HG02852 (cell line): ENCODE results near the gene APLP2.
"Not testable (repeated sequence)": the region's sequence is repeated elsewhere in the genome, so short reads cannot be mapped to it uniquely, and the experiment has no call there.

Experiments used
- ATAC-seq: cut with Tn5 transposase; IDR thresholded peaks from one replicate; pipeline ENCODE4 v1.9.1; 2021; ENCODE audit warnings: mild to moderate bottlenecking, moderate library complexity; ENCODE audit not compliant: unreplicated experiment

Gene APLP2

DNA sequence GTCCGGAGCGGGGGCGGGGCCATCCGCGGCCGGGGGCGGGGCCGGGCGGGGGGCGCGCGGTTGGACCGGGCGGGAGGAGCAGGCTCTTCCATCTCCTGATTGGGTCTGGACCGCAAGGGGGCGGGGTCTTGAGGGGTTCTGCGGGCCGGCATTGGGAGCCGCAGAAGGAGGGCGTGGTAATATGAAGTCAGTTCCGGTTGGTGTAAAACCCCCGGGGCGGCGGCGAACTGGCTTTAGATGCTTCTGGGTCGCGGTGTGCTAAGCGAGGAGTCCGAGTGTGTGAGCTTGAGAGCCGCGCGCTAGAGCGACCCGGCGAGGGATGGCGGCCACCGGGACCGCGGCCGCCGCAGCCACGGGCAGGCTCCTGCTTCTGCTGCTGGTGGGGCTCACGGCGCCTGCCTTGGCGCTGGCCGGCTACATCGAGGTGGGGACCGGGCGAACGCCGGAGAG lies at the start of gene APLP2:
APLP2 (plus strand) TSS at position 236 of the 450 bp plus-strand sequence; CDS start at position 320, 84 bp downstream.
- peak; percentile 96 for ATAC-seq

DNA sequence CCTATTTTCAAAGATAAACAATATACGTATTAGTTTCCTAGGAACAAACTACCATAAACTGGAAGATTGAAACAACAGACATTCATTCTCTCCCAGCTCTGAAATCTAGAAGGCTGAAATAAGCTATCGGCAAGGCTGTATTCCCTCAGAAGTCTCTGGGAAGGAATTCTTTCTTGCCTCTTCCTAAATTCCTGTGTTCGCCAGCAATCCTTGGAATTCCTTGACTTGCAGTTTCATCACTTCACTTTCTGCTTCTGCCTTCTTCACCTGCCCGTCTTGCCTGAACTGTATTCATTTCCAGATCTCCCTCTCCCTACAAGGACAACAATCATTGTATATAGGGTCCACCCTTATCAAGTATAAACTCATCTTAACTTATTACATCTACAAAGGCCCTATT lies 49.4 kb upstream of the APLP2 start:
- no peak for ATAC-seq

DNA sequence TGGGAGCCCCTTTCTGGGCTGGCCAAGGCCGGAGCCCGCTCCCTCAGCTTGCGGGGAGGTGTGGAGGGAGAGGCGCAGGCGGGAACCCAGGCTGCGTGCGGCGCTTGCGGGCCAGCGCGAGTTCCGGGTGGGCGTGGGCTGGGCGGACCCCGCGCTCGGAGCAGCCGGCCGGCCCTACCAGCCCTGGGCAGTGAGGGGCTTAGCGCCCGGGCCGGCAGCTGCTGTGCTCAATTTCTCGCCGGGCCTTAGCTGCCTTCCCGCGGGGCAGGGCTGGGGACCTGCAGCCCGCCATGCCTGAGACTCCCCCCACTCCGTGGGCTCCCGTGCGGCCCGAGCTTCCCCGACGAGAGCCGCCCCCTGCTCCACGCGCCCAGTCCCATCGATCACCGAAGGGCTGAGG lies 48.1 kb upstream of the APLP2 start:
- ATAC-seq: not testable (repeated sequence)

DNA sequence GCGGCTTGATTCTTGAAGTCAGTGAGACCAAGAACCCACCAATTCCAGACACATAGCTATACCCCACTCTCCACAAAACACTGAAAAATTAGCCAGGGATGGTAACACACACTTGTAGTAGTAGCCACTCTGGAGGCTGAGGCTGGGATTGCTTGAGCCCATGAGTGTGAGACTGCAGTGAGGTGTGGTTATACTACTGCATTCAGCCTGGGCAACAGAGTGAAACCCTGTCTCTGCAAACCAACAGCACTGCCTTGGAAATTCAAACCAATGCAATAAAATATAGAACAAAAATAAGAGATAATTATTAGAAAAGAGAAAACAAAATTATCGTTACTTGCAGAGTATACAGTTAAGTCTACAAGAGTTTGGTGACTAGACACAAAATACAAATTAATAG lies 46.9 kb upstream of the APLP2 start:
- no peak for ATAC-seq

DNA sequence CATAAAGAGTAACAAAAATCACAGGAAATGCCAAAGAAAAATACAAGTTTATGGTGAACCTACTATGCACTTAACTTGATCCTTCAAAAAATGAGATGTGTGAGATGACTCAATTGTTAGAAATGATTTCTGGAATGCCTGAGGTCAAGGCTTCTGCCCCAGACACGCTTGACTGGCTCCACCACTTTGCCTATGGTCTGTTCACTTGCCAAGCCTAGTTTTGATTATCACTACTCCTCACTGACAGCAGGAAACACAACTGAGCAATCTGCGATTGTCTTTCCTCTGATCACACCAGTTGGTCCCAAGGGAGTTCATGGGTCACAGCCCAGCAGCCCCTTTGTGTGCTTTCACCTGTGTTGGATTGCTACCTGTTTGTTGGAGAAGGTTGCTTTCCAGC lies 46.5 kb upstream of the APLP2 start:
- ATAC-seq: peak; percentile 86

DNA sequence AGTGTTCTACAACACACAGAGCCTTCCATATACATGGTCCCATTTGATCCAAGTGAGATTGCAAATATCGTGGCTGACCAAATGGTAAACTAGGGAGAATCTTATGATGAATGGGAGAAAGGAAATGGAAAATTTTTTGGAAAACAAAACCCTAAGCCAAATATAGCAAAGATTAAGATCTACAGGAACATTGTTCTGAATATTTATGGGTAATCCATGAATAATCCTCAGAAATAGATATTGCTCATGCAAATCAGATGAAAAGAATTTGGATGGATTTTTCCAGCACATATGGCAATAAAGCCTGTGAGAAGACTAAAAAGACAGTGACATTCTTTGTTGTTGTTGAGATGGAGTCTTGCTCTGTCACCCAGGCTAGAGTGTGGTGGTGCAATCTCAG lies 45.3 kb upstream of the APLP2 start:
- no peak for ATAC-seq

DNA sequence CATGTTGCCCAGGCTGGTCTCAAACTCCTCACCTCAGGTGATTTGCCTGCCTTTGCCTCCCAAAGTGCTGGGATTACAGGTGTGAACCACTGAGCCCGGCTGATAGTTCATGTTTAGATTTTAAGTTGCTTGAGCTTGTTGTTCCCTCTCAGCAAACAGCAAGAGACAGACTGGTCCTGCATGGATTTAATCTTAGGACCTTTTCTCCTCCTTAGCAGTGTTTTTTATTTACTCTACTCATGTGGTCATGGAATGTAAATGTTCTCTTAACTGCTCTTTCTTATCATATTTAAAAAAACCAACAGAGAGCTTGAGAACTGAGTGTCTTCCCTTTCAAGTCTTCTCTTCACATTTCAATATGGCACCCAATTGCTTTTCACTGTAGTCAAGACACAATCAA lies 44.3 kb upstream of the APLP2 start:
- ATAC-seq: no peak

DNA sequence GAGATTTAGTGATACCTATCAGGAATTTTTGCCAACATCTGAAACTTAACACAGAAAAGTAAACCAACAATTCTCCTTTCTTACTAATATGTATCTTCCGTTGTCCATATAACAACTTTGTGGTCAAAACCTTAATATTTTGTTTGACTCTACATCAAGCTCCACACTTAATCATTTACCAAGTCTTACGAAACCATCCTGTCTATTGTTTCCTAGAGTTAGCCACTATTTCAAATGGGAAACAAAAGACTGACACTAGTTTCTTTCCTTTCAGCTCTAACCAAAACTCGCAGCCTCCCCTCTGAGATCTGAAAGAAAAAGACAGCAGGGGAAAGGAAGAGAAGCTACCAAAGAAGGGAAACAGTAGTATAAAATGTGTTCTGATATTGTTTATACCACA lies 40.6 kb upstream of the APLP2 start:
- ATAC-seq: no peak

DNA sequence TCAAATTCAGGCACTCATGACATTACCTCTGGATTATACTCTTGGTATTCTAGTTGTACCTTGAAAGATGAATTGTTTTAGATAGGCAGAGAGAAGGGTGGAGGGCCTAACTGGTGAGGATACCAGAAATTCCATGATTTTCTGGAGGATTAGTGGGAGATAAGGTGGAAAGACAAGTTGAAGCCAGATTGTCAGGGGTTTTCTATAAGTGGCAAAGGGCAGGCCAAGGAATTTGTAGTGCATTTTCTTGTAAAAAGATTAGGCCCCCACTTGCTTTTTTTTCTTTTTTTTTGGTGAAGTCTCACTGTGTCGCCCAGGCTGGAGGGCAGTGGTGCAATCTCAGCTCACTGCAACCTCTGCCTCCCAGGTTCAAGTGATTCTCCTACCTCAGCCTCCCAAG lies 38.6 kb upstream of the APLP2 start:
- ATAC-seq: no peak

DNA sequence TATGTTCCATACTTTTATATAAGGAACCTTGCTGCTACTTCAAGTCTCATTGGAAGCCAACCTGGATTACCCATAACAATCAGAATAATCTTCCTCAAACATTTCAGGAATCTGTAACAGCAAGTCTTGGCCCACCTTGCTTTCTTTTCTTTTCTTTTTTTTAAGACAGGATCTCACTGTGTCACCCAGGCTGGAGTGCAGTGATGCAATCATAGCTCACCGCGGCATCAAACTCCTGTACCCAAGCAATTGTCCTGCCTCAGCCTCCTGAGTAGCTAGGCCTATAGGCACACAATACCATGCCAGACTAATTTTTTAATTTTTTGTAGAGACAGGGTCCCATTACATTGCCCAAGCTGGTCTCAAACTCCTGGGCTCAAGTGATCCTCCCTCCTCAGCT lies 37.7 kb upstream of the APLP2 start:
- no peak for ATAC-seq

DNA sequence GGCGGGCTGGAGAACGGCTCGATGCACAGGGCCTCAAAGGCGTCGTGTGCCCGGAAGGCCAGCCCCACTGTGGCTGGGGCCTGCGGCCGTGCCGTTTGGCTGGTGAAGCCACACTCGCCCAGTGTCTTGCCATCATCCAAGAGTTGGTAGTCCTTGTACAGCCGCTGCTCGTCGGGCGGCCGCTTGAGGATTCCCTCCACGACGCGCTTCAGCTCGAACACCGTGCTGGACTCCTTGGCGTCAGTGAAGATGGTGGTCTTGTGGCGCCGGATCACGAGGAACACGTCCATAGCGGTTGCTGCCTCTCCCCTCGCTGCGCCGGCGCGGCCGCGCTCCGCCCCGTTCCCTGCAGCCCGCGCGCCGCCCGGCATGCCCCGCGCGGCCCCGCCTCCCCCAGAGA lies 36.8 kb upstream of the APLP2 start:
- no peak for ATAC-seq

DNA sequence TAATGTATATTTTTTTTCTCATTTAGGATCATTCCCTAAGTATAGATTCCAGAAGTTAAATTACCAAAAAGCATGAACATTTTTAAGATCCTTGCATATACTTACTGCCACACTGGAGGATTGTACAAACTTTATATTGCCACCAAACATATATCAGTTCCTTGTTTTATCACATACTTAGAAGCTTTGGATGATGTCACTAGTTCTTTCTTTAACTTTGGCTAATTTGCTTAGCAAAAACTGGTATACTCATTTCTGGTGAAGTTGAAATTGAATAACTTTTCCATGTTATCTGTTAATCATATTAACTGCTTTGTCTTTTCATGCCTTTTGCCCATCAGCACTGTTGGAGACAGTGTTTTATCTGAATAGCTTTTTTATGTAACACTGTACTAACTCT lies 35.5 kb upstream of the APLP2 start:
- ATAC-seq: no peak

DNA sequence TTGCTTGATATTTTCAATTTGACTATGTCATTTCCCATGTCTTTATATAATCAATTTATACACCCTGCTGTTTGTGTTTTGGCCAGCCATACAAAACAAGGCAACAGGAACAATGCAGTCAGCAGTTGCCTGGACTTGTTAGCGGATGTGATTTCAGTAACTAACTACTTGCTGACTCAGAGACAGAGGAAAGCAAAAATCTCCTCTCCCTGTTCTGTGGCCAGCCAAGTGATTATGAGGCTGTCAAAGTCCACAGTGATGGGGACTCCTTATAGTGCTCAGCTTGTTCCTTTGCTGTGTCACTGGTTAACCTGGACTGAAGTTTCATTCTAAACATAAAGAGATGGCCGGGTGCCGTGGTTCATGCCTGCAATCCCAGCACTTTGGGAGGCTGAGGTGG lies 32.6 kb upstream of the APLP2 start:
- ATAC-seq: no peak

DNA sequence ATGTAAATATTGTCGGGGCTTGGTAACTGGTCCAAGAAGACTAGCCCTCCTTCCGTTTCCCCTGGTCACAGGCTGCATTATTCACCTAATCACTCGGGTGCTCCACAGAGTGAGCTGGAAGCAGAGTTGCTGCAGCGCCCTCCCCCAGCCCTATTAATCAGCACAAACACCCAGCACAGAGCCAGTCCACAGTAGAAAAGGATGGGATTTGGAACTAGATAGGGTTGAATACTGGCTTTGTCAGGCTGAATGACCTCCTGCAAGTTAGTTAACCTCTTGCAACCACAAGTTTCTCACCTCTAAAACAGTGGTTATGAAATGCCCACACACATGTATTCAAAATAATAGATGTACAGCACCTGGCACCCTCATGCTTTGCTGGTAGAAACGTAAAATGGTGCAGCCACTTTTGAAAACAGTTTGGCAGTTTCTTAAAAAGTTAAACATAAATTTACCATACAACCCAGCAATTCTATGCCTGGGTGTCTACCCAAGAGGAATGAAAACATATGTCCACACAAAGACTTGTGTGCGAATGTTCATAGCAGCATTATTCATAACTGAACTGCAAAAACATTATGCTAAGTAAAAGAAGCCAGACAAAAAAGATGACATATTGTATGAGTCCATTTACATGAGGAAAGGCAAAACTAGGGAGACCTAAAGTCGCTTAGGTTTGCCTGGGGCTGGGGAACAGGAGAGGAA lies 31.7 kb upstream of the APLP2 start:
- no peak for ATAC-seq

DNA sequence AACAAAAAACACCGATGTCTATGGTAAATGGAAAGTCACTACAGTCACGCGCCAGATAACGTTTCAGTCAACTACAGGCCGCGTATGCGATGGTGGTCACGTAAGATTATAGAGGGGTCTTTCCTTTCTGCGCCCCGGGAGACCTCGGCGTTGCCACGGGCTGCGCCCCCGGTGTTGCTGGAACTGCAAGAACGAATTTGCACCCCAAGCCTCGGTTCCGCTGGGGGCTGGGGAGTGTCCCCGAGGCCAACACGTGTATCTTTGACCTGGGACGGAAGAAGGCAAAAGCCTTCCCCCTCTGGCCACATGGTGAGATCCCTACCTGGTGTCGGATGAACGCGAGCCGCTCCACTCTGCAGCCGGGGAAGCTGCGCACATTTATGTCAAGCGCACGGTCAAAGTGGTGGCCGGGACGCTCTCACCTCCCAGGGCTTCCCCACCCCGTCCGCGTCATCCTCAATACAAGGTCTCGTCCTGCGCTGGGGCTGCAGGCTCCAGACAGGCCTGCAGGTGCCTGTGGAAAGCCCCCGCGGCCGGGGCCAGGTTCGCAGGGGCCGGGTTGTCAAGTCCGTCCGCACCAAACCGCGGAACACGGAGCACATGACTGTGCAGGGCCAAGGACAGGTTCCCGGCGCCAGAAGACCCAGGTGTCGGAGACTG lies 29.3 kb upstream of the APLP2 start:
- no peak for ATAC-seq

DNA sequence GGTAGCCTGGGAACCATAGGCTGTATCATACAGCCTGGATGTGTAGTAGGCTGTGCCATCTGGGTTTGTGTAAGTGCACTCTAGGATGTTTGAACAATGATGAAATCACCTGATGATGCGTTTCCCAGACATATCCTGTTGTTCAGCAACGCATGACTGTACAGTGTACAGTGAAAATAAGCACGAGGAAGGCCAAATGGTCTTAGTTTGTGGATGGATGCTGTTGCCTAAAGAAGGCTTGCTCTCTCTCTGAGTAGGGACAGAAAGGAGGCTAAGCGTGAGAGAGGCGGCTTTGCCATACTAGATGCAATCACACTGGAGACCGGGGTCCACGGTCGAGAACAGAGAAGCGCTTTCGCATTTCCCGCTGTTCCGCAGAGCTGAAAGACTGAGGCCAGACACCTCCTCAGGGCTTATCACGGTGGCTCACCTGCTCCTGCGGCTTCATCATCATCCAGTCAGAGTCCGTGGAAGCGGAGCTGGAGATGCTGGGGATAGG lies 27.6 kb upstream of the APLP2 start:
- no peak for ATAC-seq

DNA sequence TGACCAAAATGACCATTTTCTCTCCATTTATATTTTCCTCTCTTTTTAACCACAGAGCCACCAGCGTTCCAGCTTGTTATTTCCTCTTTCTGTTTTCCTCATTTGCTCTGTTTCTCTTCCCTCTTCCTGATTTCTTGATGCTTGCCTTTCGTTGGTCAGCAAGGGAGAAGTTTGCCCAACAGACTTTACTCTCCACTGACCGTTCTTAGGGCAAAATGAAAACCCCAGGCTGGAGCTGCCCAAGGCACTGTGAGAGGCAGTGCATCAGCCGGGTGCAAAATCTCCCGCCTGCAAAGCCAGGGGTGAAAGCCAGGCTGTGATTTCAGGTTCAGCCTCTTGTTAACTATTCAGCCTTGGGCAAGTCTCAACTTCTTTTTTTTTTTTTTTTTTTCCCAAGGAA lies 26.1 kb upstream of the APLP2 start:
- no peak for ATAC-seq

DNA sequence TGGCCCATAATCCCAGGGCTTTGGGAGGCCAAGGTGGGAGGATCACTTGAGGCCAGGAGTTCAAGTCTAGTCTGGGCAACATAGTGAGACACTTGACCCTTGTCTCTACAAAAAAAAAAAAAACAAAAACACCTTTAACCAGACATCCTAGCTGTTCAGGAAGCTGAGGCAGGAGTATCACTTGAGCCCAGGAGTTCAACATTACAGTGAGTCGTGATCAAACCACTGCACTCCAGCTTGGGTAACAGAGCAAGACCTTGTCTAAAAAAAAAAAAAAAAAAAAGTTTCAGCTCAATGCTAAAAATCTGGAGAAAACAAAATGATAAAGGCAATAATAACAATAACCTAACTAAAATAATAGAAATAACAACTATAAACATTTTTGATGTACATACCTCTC lies 22.6 kb upstream of the APLP2 start:
- ATAC-seq: no peak

DNA sequence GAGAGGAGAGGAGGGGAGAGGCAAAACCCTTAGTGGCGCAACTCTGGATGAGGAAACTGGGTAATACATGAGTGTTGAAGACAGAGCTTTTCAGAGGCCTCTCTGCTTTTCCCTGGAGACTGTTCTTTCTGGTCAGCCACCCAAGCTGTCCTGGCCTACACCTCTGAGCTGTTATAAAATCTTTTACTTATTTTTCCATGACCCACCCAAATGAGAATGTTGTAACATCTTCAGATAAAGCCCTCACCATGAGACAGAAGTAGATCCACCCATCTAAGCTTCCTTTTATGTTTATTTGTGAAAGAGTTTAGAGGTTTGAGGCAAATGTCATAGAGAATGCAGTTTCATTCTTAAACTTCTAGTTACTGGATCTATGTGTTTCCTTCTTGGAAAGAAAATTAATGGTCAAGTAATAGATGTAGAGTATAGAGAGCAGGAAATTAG lies 20.3 kb upstream of the APLP2 start:
- ATAC-seq: no peak

DNA sequence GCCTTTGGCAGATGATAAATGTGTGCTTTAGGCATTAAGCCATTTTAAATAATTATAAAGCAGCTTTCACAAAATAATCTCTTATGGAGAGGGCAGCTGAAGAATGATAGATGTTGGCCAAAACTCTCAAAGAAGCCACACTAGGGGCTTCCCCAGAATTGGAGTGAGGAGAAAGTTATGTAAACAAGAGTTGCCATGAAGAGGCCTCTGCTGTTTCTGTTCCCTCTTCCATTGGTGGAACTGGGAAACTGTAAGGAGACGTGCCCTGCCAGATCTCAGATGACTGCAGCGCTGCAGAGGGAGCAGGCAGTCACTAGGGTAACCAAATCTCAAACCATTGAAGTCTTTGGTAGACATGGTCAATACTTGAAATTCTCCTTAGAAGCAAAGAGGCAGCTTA lies 19.4 kb upstream of the APLP2 start:
- ATAC-seq: no peak

DNA sequence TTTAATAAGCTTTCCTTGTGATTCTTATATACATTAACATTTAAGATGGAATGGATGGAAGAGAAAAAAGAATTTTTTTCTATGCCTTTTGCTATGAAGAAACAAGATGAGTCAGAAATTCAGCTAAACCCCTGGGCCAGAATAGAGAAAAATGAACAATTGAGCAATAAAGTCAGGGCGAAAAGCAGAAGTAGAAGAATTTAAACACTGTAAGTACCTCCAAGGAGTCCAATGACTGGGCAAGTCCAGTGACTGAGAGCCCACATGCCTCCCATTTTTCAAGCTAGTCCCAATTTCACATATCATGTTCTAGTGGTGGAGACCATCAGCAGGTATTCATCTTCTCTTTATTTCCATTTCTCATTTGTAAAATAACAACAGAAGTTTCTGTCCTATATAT lies 18.6 kb upstream of the APLP2 start:
- ATAC-seq: no peak

DNA sequence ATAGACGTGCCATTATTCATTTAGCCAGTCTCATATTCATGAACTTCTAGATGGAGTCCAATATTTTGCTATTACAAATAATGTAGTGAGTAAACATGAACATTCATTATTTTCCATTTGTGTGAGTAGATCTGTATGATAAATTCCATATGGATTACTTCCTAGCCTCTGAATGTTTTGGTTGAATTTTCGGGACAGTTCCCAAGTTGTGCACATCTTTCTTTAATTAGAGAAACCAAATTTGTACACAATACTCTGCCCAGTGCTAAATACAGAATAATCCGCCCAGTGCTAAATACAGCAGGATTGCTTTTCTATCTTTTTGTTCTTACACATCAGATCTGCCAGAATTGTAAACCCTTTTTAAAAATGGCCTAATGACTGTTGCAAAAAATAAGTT lies 17.1 kb upstream of the APLP2 start:
- ATAC-seq: no peak

DNA sequence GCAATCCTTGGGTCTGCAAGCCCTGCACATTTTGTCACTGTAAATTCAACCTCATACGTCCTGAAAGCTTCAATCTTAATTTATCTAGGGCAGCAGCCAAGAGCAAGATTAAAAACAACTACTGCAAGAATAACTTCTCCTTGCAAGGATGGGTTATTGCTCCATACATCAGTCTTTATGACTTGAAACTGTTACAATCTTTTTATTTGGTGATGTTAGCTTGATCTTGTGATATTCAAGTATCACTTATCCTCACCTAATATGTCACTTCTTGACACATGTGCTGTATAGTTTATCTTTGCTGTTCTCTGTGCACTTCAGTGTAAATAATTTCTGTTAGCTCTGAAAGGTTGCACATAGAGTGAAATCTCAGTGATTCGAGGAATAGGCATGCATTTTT lies 14.7 kb upstream of the APLP2 start:
- no peak for ATAC-seq
